ENCODE measurements around the gene UST. TPM values are rescaled to one million over a fixed set of nuclear protein-coding genes. Genes with fewer than 3 reads are reported as not detected.

UST gene
- total RNA-seq, 2 donors from 2014 or later, result 4.3 to 5.3 TPM

DNA sequence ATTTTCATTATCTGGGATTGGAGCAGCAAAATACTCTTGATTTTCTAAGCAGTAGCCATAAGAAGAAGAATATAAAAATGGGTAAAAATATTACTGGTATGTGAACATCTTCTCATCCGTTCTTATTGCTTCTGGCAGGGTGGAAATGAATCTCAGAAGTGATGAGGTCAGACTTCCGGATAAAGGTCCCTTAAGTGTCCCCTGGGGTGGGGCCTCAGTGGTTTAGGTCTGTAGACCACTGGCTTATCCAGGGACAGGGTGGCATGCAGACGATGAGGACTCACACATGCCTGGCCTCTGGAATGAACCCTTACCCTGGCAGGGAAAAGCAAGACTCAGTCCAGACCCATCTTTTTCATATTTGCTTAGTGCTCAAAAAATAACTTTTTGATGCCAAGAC lies 143.3 kb downstream of the UST start:
- no peaks in the 10 kb centered on the region for H3K27me3 ChIP-seq
- no peak overlapping the region for H3K4me3 ChIP-seq
- H3K27ac ChIP-seq, result peak overlapping the region in 1 of 2 donors; percentile 16
- no peak for TF ChIP-seq CTCF (IDR thresholded peaks at IDR 0.05)
- DNase-seq (ENCODE audit: low spot score), result no peak
- H3K4me1 ChIP-seq, result peaks cover 0 to 7% of the 10 kb centered on the region in 2 donors
- H3K9me3 ChIP-seq, result no peaks in the 10 kb centered on the region
- no peaks in the 10 kb centered on the region for H3K36me3 ChIP-seq

- no peak for TF ChIP-seq CTCF (IDR thresholded peaks at IDR 0.05)
- no peaks in the 10 kb centered on the region for H3K27me3 ChIP-seq
- H3K4me1 ChIP-seq, result peaks cover 0 to 7% of the 10 kb centered on the region in 2 donors
- H3K27ac ChIP-seq, result peak overlapping the region in 1 of 2 donors; percentile 16
- no peak for DNase-seq (ENCODE audit: low spot score)
- H3K4me3 ChIP-seq, result no peak overlapping the region
- no peaks in the 10 kb centered on the region for H3K9me3 ChIP-seq
- H3K36me3 ChIP-seq, result no peaks in the 10 kb centered on the region
These were observed 144.0 kb downstream of the UST start for GRCh38 chr6:148890652-148891404.

- no peak for TF ChIP-seq CTCF (IDR thresholded peaks at IDR 0.05)
- H3K27me3 ChIP-seq, result no peaks in the 10 kb centered on the region
- no peak overlapping the region for H3K4me3 ChIP-seq
These were observed 144.6 kb downstream of the UST start for GRCh38 chr6:148891405-148891783.

GRCh38 chr6:148892247-148892646 lies 145.4 kb downstream of the UST start:
- no peak overlapping the region for H3K4me3 ChIP-seq
- H3K9me3 ChIP-seq, result no peaks in the 10 kb centered on the region
- TF ChIP-seq CTCF (IDR thresholded peaks at IDR 0.05), result no peak
- H3K36me3 ChIP-seq, result no peaks in the 10 kb centered on the region
- peaks cover 0 to 7% of the 10 kb centered on the region in 2 donors for H3K4me1 ChIP-seq
- no peak for DNase-seq (ENCODE audit: low spot score)
- no peak overlapping the region for H3K27ac ChIP-seq
- H3K27me3 ChIP-seq, result no peaks in the 10 kb centered on the region

More at GRCh38 chr6:148891405-148891783, 144.6 kb downstream of the UST start:
- no peaks in the 10 kb centered on the region for H3K9me3 ChIP-seq
- peaks cover 0 to 7% of the 10 kb centered on the region in 2 donors for H3K4me1 ChIP-seq
- no peaks in the 10 kb centered on the region for H3K36me3 ChIP-seq
- no peak overlapping the region for H3K27ac ChIP-seq
- no peak for DNase-seq (ENCODE audit: low spot score)

- Histone ChIP-seq H3K27me3 (no peaks in the 10 kb centered on the region), H3K4me3 (no peak overlapping the region), H3K9me3 (no peaks in the 10 kb centered on the region), H3K36me3 (no peaks in the 10 kb centered on the region), H3K4me1 (peaks cover 0 to 7% of the 10 kb centered on the region in 2 donors), H3K27ac (no peak overlapping the region)
- DNase-seq (ENCODE audit: low spot score), result no peak
- TF ChIP-seq CTCF (IDR thresholded peaks at IDR 0.05), result no peak
These were observed 146.2 kb downstream of the UST start for GRCh38 chr6:148893073-148893472.

GRCh38 chr6:148893481-148893880 lies 146.7 kb downstream of the UST start:
- Histone ChIP-seq H3K27ac (no peak overlapping the region), H3K36me3 (no peaks in the 10 kb centered on the region)

More at GRCh38 chr6:148893481-148893880, 146.7 kb downstream of the UST start:
- DNase-seq (ENCODE audit: low spot score), result no peak
- Histone ChIP-seq H3K9me3 (no peaks in the 10 kb centered on the region), H3K27me3 (no peaks in the 10 kb centered on the region), H3K4me3 (no peak overlapping the region), H3K4me1 (peaks cover 0 to 7% of the 10 kb centered on the region in 2 donors)
- TF ChIP-seq CTCF (IDR thresholded peaks at IDR 0.05), result no peak
